Uterus (tissue), 4 donors: ENCODE data around the gene ZNF529. TPM values are rescaled to one million over a fixed set of nuclear protein-coding genes. Genes with fewer than 3 reads are reported as not detected.

Experiments
- DNase-seq, 2 donors: peaks; one replicate each; pipeline ENCODE4 v3.0.0-alpha.2; 2019 to 2020
- H3K27ac ChIP-seq, 2 donors: fragments of 200-600 bp; sonication (generic); 1 replicate in 1 of 2; 2 replicates in 1 of 2; pipeline ENCODE4 v1.5.1; 2016 to 2018
- H3K27me3 ChIP-seq, 2 donors: fragments of 200-600 bp; sonication (generic); one replicate each; pipeline ENCODE4 v1.5.1; 2018 to 2019; ENCODE audit warnings: control low read depth in 1 of 2
- H3K36me3 ChIP-seq, 2 donors: fragments of 200-600 bp; sonication (generic); one replicate each; pipeline ENCODE4 v1.5.1; 2019; ENCODE audit warnings: control low read depth in 1 of 2
- H3K4me1 ChIP-seq, 2 donors: fragments of 200-600 bp; sonication (generic); one replicate each; pipeline ENCODE4 v1.5.1; 2018 to 2019; ENCODE audit warnings: control low read depth in 1 of 2
- H3K4me3 ChIP-seq, 2 donors: fragments of 200-600 bp; sonication (generic); 1 replicate in 1 of 2; 2 replicates in 1 of 2; pipeline ENCODE4 v1.5.1; 2018 to 2019; ENCODE audit warnings: mild to moderate bottlenecking in 1 of 2
- H3K9me3 ChIP-seq, 2 donors: fragments of 200-600 bp; sonication (generic); one replicate each; pipeline ENCODE4 v1.5.1; 2019; ENCODE audit warnings: control low read depth in 1 of 2
- POLR2A ChIP-seq, 2 donors: fragments of 450-650 bp; IDR thresholded peaks; one replicate each; pipeline ENCODE4 v1.6.1; 2016; ENCODE audit warnings: antibody characterized with exemption in 2 of 2, mild to moderate bottlenecking in 1 of 2, moderate library complexity in 1 of 2
- intact Hi-C: fragments of 100-400 bp; cut with DNase I; formaldehyde crosslinking; loops from one replicate; pipeline ENCODE4 v1.15.1; 2023; ENCODE audit warnings: low total_unique reads
- total RNA-seq, 4 donors: library from RNA; depleted of rRNA in 3 of 4; stranded (reverse); fragments of >200 nt in 3 of 4; gene quantifications; one replicate each; pipeline versions ENCODE4 v1.1.0 to v1.2.4, GENCODE V29; 2014 to 2023
- TF ChIP-seq, protein P1 (sequence below), 4 experiments: fragments of 200-600 bp in 2 of 4; fragments of 450-650 bp in 2 of 4; sonication (generic) in 2 of 4; IDR thresholded peaks; one replicate each; pipeline ENCODE4 v1.5.1; 2016 to 2019; ENCODE audit warnings: antibody characterized with exemption in 4 of 4, mild to moderate bottlenecking in 2 of 4, moderate library complexity in 1 of 4
- donor health status: DM: yes; HTN: yes; CAD: no.

ZNF529 gene
- total RNA-seq, 4 donors from 2014 or later, result 4.9 to 44.5 (median 13.1) TPM

- intact Hi-C loops, result no loop called here
- no peak overlapping the region for H3K4me3 ChIP-seq
- no peak overlapping the region for H3K27ac ChIP-seq
- no peak for DNase-seq
- peaks cover 0 to 62% of the 10 kb centered on the region in 2 donors for H3K9me3 ChIP-seq
- no peaks in the 10 kb centered on the region for H3K27me3 ChIP-seq
- H3K36me3 ChIP-seq, result no peaks in the 10 kb centered on the region
- TF ChIP-seq POLR2A (IDR thresholded peaks at IDR 0.05), result no peak
- TF ChIP-seq, protein P1, sequence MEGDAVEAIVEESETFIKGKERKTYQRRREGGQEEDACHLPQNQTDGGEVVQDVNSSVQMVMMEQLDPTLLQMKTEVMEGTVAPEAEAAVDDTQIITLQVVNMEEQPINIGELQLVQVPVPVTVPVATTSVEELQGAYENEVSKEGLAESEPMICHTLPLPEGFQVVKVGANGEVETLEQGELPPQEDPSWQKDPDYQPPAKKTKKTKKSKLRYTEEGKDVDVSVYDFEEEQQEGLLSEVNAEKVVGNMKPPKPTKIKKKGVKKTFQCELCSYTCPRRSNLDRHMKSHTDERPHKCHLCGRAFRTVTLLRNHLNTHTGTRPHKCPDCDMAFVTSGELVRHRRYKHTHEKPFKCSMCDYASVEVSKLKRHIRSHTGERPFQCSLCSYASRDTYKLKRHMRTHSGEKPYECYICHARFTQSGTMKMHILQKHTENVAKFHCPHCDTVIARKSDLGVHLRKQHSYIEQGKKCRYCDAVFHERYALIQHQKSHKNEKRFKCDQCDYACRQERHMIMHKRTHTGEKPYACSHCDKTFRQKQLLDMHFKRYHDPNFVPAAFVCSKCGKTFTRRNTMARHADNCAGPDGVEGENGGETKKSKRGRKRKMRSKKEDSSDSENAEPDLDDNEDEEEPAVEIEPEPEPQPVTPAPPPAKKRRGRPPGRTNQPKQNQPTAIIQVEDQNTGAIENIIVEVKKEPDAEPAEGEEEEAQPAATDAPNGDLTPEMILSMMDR (IDR thresholded peaks at IDR 0.05), result no peak
- no peaks in the 10 kb centered on the region for H3K4me1 ChIP-seq
Measured at GRCh38 chr19:36508325-36508724, 64.8 kb downstream of the ZNF529 start.

- no peak for TF ChIP-seq POLR2A (IDR thresholded peaks at IDR 0.05)
- TF ChIP-seq, protein P1 (IDR thresholded peaks at IDR 0.05), result no peak
- intact Hi-C loops, result no loop called here
- no peaks in the 10 kb centered on the region for H3K36me3 ChIP-seq
- H3K9me3 ChIP-seq, result peaks cover 0 to 38% of the 10 kb centered on the region in 2 donors
- DNase-seq, result no peak
- no peaks in the 10 kb centered on the region for H3K4me1 ChIP-seq
- H3K27me3 ChIP-seq, result no peaks in the 10 kb centered on the region
- no peak overlapping the region for H3K27ac ChIP-seq
- H3K4me3 ChIP-seq, result no peak overlapping the region
Measured at GRCh38 chr19:36501973-36502372, 71.1 kb downstream of the ZNF529 start.

- H3K27ac ChIP-seq, result no peak overlapping the region
- no peak overlapping the region for H3K4me3 ChIP-seq
- H3K4me1 ChIP-seq, result no peaks in the 10 kb centered on the region
- intact Hi-C loops, result no loop called here
- H3K9me3 ChIP-seq, result peaks cover 0 to 12% of the 10 kb centered on the region in 2 donors
- no peaks in the 10 kb centered on the region for H3K27me3 ChIP-seq
- no peak for DNase-seq
- no peaks in the 10 kb centered on the region for H3K36me3 ChIP-seq
- TF ChIP-seq POLR2A (IDR thresholded peaks at IDR 0.05), result no peak
Measured at GRCh38 chr19:36497001-36497400, 76.1 kb downstream of the ZNF529 start.

Other genes with a start within 250 kb of the ZNF529 start
- gene ZFP14, start 194.1 kb downstream of the ZNF529 start, total RNA-seq, result 10 to 100 TPM in 2 of 4 donors, 1 to 10 TPM in 2; 3.3 to 28.7 (median 9.0) TPM
- gene ZFP82, start 154.6 kb downstream of the ZNF529 start, total RNA-seq, result 10 to 100 TPM in 2 of 4 donors, 1 to 10 TPM in 1, under 1 TPM in 1; 0.88 to 29.9 (median 8.3) TPM
- 10 to 100 TPM; 10.3 to 42.4 (median 19.4) TPM for gene ZNF566, start 83.7 kb downstream of the ZNF529 start, total RNA-seq
- 10 to 100 TPM in 2 of 4 donors, 1 to 10 TPM in 2; 5.1 to 42.3 (median 13.9) TPM for gene ZNF260, start 45.0 kb downstream of the ZNF529 start, total RNA-seq
- gene ZNF382, start 32.0 kb upstream of the ZNF529 start, total RNA-seq, result 10 to 100 TPM in 1 of 4 donors, 1 to 10 TPM in 2, under 1 TPM in 1; 0.59 to 29.4 (median 5.5) TPM
- 10 to 100 TPM in 3 of 4 donors, 1 to 10 TPM in 1; 5.1 to 46.5 (median 20.7) TPM for gene ZNF461, start 93.5 kb upstream of the ZNF529 start, total RNA-seq
- 10 to 100 TPM in 3 of 4 donors, 1 to 10 TPM in 1; 6.5 to 27.9 (median 13.7) TPM for gene ZNF567, start 114.3 kb upstream of the ZNF529 start, total RNA-seq
- 10 to 100 TPM in 1 of 4 donors, 1 to 10 TPM in 3; 1.8 to 23.5 (median 7.3) TPM for gene ZNF850, start 199.5 kb upstream of the ZNF529 start, total RNA-seq